ENCODE data around the gene ZBTB12. TPM values are rescaled to one million over a fixed set of nuclear protein-coding genes. Genes with fewer than 3 reads are reported as not detected.

ZBTB12 gene
- total and polyA plus RNA-seq, 2 of the 13 experiments (the other 11 are each of a cell fraction or from before 2014, with no cell fraction given) = 4.8 to 6.0 TPM

- TF ChIP-seq NBN (conservative IDR thresholded peaks at IDR 0.05) (no peak), KLF6 (CRISPR knock-in tag; IDR thresholded peaks at IDR 0.05) (peak; percentile 88), HMGXB4 (CRISPR knock-in tag; IDR thresholded peaks at IDR 0.05; ENCODE audit: borderline replicate concordance in 1 of 2, low read depth in 1 of 2) (peak; percentile 17 to 80; a peak in 2 of 4 replicates), HMG20B (CRISPR knock-in tag; conservative IDR thresholded peaks at IDR 0.05) (peak; percentile 74), MED1 (CRISPR knock-in tag; IDR thresholded peaks at IDR 0.05) (peak; percentile 96), ZNF572 (CRISPR knock-in tag; IDR thresholded peaks at IDR 0.05) (peak; percentile 70; the same call in 1 of the 2 replicates), HMG20A (CRISPR knock-in tag; IDR thresholded peaks at IDR 0.05; ENCODE audit: borderline replicate concordance) (peak; percentile 72), ZBTB40 (IDR thresholded peaks at IDR 0.05) (no peak), ZBTB40 (CRISPR knock-in tag; IDR thresholded peaks at IDR 0.05) (peak; percentile 91; the same call in 1 of the 2 replicates), ZNF776 (CRISPR knock-in tag; IDR thresholded peaks at IDR 0.05) (peak; percentile 77), NPAS2 (CRISPR knock-in tag; IDR thresholded peaks at IDR 0.05; ENCODE audit: borderline replicate concordance) (no peak), NR3C1 (CRISPR knock-in tag; IDR thresholded peaks at IDR 0.05) (0 out of 2 replicates have a peak, but pooled peaks have one; percentile 24), CSRNP1 (CRISPR knock-in tag; IDR thresholded peaks at IDR 0.05) (peak; percentile 92; the same call in 1 of the 2 replicates), HMGA1 (CRISPR knock-in tag; conservative IDR thresholded peaks at IDR 0.05) (no peak), ESRRA (CRISPR knock-in tag; IDR thresholded peaks at IDR 0.05; ENCODE audit: low read depth) (peak; percentile 73), IKZF4 (CRISPR knock-in tag; IDR thresholded peaks at IDR 0.05; ENCODE audit: borderline replicate concordance, low read depth, not compliant biosample characterization) (no peak)
Observed at GRCh38 chr6:31945507-31946369, 43.9 kb upstream of the ZBTB12 start, which contains the start of gene CFB (continued).

Data from HepG2 (cell line).